C4-2B (cell line): ENCODE measurements around the gene UNKL.
"Not testable (repeated sequence)": the region's sequence is repeated elsewhere in the genome, so short reads cannot be mapped to it uniquely, and the experiment has no call there.

Source experiments
- H3K27ac ChIP-seq: fragments of 450-650 bp; 2 replicates; pipeline ENCODE4 v1.5.1; 2017
- ZFX ChIP-seq: fragments of 450-650 bp; IDR thresholded peaks from 2 replicates; pipeline ENCODE4 v1.6.1; 2017
- TF ChIP-seq, protein P1 (sequence below): fragments of 450-650 bp; conservative IDR thresholded peaks from 2 replicates; pipeline ENCODE4 v1.5.1; 2017; ENCODE audit warnings: mild to moderate bottlenecking

Gene UNKL

DNA sequence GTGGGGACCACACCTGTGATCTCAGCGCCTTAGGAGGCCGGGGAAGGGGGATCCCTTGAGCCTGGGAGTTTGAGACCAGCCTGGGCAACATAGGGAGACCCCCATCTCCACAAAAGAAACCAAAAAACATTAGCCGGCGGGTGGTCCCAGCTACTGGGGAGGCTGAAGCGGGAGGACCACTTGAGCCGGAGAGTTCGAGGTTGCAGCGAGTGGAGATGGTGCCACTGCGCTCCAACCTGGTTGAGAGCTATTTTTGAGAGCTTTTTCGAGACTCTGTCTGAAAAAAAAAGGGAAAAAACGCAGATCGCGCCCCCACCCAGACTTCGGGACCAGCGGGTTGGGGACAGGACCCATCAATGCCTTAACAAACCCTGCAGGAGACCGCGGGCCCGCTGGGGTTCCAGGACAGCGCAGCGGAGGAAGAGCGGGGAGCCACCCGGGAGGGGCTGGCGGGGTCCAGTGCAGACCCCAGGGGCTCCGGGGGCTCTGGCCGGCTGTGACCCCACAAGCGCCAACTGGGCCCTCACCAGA, 81.8 kb downstream of the UNKL start:
- peak overlapping the region; percentile 69; the same call in 1 of the 2 replicates for H3K27ac ChIP-seq
- no peak for TF ChIP-seq ZFX
- TF ChIP-seq, protein P1, sequence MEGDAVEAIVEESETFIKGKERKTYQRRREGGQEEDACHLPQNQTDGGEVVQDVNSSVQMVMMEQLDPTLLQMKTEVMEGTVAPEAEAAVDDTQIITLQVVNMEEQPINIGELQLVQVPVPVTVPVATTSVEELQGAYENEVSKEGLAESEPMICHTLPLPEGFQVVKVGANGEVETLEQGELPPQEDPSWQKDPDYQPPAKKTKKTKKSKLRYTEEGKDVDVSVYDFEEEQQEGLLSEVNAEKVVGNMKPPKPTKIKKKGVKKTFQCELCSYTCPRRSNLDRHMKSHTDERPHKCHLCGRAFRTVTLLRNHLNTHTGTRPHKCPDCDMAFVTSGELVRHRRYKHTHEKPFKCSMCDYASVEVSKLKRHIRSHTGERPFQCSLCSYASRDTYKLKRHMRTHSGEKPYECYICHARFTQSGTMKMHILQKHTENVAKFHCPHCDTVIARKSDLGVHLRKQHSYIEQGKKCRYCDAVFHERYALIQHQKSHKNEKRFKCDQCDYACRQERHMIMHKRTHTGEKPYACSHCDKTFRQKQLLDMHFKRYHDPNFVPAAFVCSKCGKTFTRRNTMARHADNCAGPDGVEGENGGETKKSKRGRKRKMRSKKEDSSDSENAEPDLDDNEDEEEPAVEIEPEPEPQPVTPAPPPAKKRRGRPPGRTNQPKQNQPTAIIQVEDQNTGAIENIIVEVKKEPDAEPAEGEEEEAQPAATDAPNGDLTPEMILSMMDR = no peak

DNA sequence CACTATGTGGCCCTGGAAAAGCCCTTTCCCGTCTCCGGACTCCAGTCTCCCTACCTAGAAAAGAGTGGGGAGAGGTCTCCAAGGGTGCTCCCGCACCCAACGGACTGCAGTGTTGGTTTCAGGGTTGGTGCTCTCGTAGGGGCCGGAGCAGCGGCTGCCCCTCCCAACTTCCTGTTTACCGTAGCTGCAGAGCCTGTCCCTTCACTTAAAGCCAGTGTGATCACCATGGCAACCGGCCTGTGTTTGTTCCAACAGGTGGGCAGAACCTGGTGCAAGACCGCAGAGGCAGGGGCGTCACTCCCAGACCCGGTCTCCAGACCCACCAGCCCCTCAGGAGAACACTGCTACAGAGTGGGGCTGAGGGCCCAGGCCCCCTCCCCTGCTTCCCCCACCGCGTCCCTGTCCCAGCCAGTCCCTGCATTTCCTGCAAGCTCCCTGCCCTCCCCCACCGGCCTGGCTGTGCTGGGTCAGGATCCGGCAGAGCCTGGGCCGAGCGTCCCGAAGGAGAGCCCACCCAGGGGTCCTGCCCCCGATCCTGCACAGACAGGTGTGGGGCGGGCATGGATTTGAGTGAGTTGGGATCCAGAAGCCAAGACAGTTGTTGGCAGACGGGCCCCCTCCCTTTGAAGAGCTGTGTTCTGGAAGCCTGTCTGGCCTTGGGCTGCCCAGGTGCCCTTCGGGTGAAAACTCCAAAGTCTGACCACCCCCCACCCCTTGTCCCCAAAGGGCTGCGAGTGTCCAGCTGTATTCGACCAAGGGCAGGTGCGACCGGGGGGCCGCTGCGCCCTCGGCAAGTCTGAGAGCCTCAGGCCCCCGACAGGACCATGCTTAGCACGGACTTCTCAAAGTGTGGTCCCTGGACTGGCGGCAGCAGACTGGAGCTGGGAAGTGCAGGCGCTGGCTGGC, 82.5 kb downstream of the UNKL start:
- H3K27ac ChIP-seq = peak overlapping the region; percentile 69
- TF ChIP-seq, protein P1 = no peak
- no peak for TF ChIP-seq ZFX

DNA sequence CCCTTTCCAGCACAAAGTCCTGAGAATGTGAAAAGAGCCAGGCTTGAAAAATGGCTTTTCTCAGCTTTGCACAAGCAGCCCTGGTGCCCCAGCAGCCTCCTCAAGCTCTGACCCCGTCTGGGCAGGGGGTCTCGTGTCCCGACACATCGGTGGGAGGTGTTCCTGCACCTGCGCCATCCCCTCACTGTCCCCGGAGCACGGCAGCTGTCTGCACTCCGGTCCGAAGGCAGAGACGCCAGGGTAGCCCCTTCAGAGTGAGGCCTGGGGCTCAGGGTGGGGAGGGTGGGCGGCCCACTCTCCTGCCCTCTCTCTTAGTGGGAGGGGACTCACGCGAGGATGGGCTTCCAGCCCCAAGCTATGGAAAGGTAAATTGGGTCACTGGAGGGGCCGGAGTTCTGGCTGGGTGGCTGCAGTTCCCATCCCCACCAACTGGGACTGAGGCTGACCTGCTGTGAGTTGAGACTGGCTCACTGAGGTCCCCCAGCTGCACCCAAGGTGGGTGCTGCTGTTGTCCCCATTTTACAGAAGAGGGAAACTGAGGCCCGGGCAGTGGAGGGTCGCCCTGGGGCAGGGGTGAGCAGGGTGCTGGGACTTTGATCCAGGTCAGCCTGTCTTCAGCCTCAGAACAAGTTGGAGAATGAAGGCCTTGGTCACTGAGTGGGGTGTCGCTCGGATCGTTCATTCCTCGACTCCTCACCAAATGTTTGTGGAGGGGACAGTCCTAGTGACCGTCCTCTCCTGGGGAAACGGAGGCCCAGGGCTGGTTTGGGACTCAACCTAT, 83.4 kb downstream of the UNKL start:
- no peak for TF ChIP-seq ZFX
- TF ChIP-seq, protein P1 = peak; percentile 38
- peak overlapping the region; percentile 69 for H3K27ac ChIP-seq

DNA sequence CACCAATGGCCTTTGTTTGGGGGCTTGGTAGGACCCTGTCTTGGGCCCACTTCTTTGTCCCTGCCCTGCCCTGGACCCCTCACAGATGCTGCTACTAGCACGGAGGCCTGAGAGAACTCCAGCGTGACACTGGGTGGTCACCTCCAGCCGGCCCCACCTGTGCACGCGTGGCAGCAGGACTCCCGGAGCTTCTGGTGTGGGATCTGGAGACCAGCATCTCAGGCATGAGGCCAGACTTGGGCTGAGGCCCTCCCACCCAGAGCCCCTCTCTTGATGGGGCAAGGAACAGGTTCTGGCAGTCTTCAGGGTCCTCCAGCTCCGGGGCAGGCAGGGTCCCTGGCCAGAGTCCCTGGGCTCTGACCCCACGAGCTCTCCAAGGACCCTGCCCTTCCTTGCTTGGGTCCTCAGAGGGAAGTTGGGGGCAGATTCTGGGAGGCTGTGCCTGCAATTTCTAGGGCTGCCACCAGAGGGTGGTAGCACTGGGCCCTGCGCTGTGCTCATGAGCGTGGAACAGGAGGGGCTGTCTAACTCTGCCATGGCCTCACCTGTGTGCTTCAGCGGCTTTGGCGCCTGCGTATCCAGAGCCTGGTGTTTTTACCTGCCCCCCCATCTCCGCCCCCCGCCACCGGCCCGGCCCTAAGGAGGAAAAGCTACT, 84.1 kb downstream of the UNKL start:
- no peak overlapping the region for H3K27ac ChIP-seq
- TF ChIP-seq, protein P1 = peak; percentile 73
- TF ChIP-seq ZFX = no peak

DNA sequence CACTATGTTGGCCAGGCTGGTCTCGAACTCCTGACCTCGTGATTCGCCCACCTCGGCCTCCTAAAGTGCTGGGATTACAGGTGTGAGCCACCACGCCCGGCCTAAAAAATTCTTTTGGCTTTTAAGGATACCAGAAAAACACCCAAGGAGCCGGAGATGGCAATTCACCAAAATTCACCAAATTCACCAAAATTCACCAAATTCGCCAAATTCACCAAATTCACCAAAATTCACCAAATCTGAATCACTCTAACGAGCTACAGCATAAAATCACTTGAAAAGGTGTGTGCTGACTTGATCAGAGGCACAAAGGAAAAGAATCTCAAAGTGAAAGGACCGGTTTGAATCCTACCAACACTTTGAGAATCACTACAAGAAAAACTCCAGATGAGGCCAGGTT, 85.5 kb downstream of the UNKL start:
- not testable (repeated sequence) for H3K27ac ChIP-seq

DNA sequence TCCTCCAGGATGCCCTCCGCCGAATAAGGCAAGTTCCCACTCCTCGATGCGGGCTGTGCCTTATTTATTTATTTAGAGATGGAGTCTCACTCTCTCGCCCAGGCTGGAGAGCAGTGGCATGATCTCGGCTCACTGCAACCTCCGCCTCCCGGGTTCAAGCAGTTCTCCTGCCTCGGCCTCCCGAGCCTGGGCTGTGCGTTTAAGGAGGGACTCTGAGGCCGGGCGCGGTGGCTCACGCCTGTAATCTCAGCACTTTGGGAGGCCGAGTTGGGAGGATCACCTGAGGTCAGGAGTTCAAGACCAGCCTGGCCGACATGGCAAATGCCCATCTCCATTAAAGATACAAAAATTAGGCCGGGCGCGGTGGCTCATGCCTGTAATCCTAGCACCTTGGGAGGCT, 86.4 kb downstream of the UNKL start:
- not testable (repeated sequence) for H3K27ac ChIP-seq

DNA sequence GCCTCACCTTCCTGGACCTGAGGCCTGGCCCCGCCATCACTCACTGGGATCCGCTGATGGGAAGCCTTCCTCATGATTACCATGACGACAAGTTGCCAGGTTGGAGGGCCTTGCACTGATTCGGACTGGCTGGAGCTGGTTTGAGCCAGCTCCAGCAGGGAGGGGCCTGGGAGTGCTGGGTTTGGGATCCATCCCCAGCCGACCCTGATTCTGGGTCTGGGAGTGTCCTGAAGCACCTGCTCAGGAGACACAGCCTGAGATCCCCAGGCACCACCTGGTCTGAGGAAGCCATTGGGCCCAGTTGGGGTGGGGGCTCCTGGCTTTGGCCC, 86.9 kb downstream of the UNKL start:
- H3K27ac ChIP-seq = no peak overlapping the region
- TF ChIP-seq ZFX = no peak
- TF ChIP-seq, protein P1 = no peak
